Measurements from ENCODE around the gene ABL2. TPM values are rescaled to one million over a fixed set of nuclear protein-coding genes. Genes with fewer than 3 reads are reported as not detected.
A peak's percentile ranks its signal among the peaks of the same experiment; 100 is the strongest.
"Not testable (repeated sequence)": the region's sequence is repeated elsewhere in the genome, so short reads cannot be mapped to it uniquely, and the experiment has no call there.

Gene ABL2
- total and polyA plus RNA-seq, 8 donors, result 1.3 to 26.6 (median 6.7) TPM

GRCh38 chr1:179217943-179218507, 11.5 kb downstream of the ABL2 start:
- WGBS, 5 donors, result 61 to 76% (median 72%) methylated on average over 5 of the region's 5 CpGs
- DNase-seq, result peak in 1 of 2 donors; percentile 9
- intact Hi-C loops (cut with DNase I; ENCODE audit: low total_unique reads), result no loop called here
- Histone ChIP-seq H3K4me3 (no peak overlapping the region), H3K27me3 (no peaks in the 10 kb centered on the region), H3K27ac (peak overlapping the region in 4 of 5 donors; percentile 59 to 71 (median 63)), H3K36me3 (peaks cover 0 to 14% (median 11%) of the 10 kb centered on the region in 4 donors), H3K9me3 (no peaks in the 10 kb centered on the region), H3K4me1 (peaks cover 0 to 32% (median 15%) of the 10 kb centered on the region in 4 donors)
- TF ChIP-seq CTCF (IDR thresholded peaks at IDR 0.05) (no peak), POLR2A (IDR thresholded peaks at IDR 0.05) (no peak), POLR2AphosphoS5 (IDR thresholded peaks at IDR 0.05) (no peak), EP300 (IDR thresholded peaks at IDR 0.05) (no peak)

GRCh38 chr1:179213317-179213716, 16.2 kb downstream of the ABL2 start:
- peaks cover 3 to 27% (median 12%) of the 10 kb centered on the region in 4 donors for H3K4me1 ChIP-seq
- WGBS, 5 donors, result 95 to 98% (median 97%) methylated on average over 3 of the region's 3 CpGs
- H3K27me3 ChIP-seq; H3K36me3 ChIP-seq; intact Hi-C loops (cut with DNase I; ENCODE audit: low total_unique reads); DNase-seq; H3K4me3 ChIP-seq; H3K9me3 ChIP-seq; H3K27ac ChIP-seq: not testable (repeated sequence)

- H3K36me3 ChIP-seq, result no peaks in the 10 kb centered on the region
- no peaks in the 10 kb centered on the region for H3K27me3 ChIP-seq
- H3K27ac ChIP-seq, result no peak overlapping the region
- TF ChIP-seq POLR2AphosphoS5 (IDR thresholded peaks at IDR 0.05) (no peak), POLR2A (IDR thresholded peaks at IDR 0.05) (no peak), CTCF (IDR thresholded peaks at IDR 0.05) (no peak), EP300 (IDR thresholded peaks at IDR 0.05) (no peak)
- H3K4me1 ChIP-seq, result peaks cover 0 to 32% (median 13%) of the 10 kb centered on the region in 4 donors
- H3K4me3 ChIP-seq, result no peak overlapping the region
- 36 to 100% (median 96%) methylated on average over 1 of the region's 1 CpG for WGBS, 5 donors
- intact Hi-C loops (cut with DNase I; ENCODE audit: low total_unique reads), result no loop called here
- no peaks in the 10 kb centered on the region for H3K9me3 ChIP-seq
- DNase-seq, result no peak
These were observed 20.6 kb downstream of the ABL2 start for GRCh38 chr1:179208681-179209477.

- no peaks in the 10 kb centered on the region for H3K9me3 ChIP-seq
- H3K27me3 ChIP-seq, result no peaks in the 10 kb centered on the region
- intact Hi-C loops (cut with DNase I; ENCODE audit: low total_unique reads), result no loop called here
- H3K4me1 ChIP-seq, result peaks cover 0 to 32% (median 13%) of the 10 kb centered on the region in 4 donors
- H3K27ac ChIP-seq, result no peak overlapping the region
- no peak overlapping the region for H3K4me3 ChIP-seq
- no peaks in the 10 kb centered on the region for H3K36me3 ChIP-seq
- DNase-seq, result peak in 1 of 2 donors; percentile 20
- no peak for TF ChIP-seq EP300 (IDR thresholded peaks at IDR 0.05)
- no peak for TF ChIP-seq POLR2AphosphoS5 (IDR thresholded peaks at IDR 0.05)
- no peak for TF ChIP-seq CTCF (IDR thresholded peaks at IDR 0.05)
- TF ChIP-seq POLR2A (IDR thresholded peaks at IDR 0.05), result no peak
- 70 to 83% (median 77%) methylated on average over 3 of the region's 3 CpGs for WGBS, 5 donors
These were observed 22.7 kb downstream of the ABL2 start for GRCh38 chr1:179206812-179207211.

GRCh38 chr1:179205284-179205683, 24.2 kb downstream of the ABL2 start:
- Histone ChIP-seq H3K36me3 (no peaks in the 10 kb centered on the region), H3K9me3 (no peaks in the 10 kb centered on the region), H3K4me1 (peaks cover 0 to 32% (median 13%) of the 10 kb centered on the region in 4 donors), H3K27ac (no peak overlapping the region), H3K4me3 (no peak overlapping the region), H3K27me3 (no peaks in the 10 kb centered on the region)
- no peak for DNase-seq
- intact Hi-C loops (cut with DNase I; ENCODE audit: low total_unique reads), result no loop called here
- 89 to 100% (median 93%) methylated on average over 4 of the region's 4 CpGs for WGBS, 5 donors
- no peak for TF ChIP-seq POLR2A (IDR thresholded peaks at IDR 0.05)
- no peak for TF ChIP-seq CTCF (IDR thresholded peaks at IDR 0.05)
- TF ChIP-seq POLR2AphosphoS5 (IDR thresholded peaks at IDR 0.05), result no peak
- TF ChIP-seq EP300 (IDR thresholded peaks at IDR 0.05), result no peak
